ENCODE measurements around the gene SAE1. TPM values are rescaled to one million over a fixed set of nuclear protein-coding genes. Genes with fewer than 3 reads are reported as not detected.

Gene SAE1
- total and polyA plus RNA-seq, 12 donors = 19.0 to 77.6 (median 49.7) TPM

GRCh38 chr19:47142779-47143178 lies 12.1 kb downstream of the SAE1 start:
- Histone ChIP-seq H3K4me3 (no peak overlapping the region), H3K9me3 (replicated peaks in 1 of 3) (no peaks in the 10 kb centered on the region), H3K27me3 (no peaks in the 10 kb centered on the region), H3K27ac (no peak overlapping the region), H3K36me3 (replicated peaks in 1 of 2) (peaks cover 0 to 33% of the 10 kb centered on the region in 2 donors), H3K4me1 (replicated peaks in 1 of 2) (peaks cover 7 to 12% of the 10 kb centered on the region in 2 donors)
- 89 to 99% (median 90%) methylated on average over 5 of the region's 5 CpGs for WGBS, 4 donors
- TF ChIP-seq CTCF (IDR thresholded peaks at IDR 0.05) = no peak
- no peak for TF ChIP-seq POLR2A (IDR thresholded peaks at IDR 0.05)
- intact Hi-C loops (cut with DNase I) = no loop called here
- no peak for DNase-seq

GRCh38 chr19:47143322-47144073 lies 12.9 kb downstream of the SAE1 start:
- no peak for TF ChIP-seq POLR2A (IDR thresholded peaks at IDR 0.05)
- no peak for TF ChIP-seq CTCF (IDR thresholded peaks at IDR 0.05)
- Histone ChIP-seq H3K27me3 (no peaks in the 10 kb centered on the region), H3K4me1 (replicated peaks in 1 of 2) (peaks cover 7 to 12% of the 10 kb centered on the region in 2 donors), H3K27ac (no peak overlapping the region), H3K36me3 (replicated peaks in 1 of 2) (peaks cover 0 to 33% of the 10 kb centered on the region in 2 donors), H3K4me3 (no peak overlapping the region), H3K9me3 (replicated peaks in 1 of 3) (no peaks in the 10 kb centered on the region)
- WGBS, 4 donors = 84 to 90% (median 86%) methylated on average over 9 to 11 of the region's 11 CpGs
- intact Hi-C loops (cut with DNase I) = no loop called here
- no peak for DNase-seq

DNA sequence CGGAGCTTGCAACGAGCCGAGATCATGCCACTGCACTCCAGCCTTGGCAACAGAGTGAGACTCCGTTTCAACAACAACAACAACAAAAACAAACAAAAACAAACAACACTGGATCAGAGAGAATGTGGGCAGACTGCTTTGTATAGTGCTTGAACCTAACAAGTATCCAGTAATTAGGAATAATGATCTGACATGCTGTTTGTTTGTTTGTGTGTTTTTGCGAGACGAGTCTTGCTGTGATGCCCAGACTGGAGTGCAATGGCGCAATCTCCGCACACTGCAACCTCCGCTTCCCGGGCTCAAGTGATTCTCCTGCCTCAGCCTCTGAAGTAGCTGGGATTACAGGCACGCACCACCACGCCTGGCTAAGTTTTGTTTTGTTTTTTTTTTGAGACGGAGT lies 14.0 kb downstream of the SAE1 start:
- TF ChIP-seq CTCF (IDR thresholded peaks at IDR 0.05) = no peak
- H3K4me1 ChIP-seq (replicated peaks in 1 of 2) = peaks cover 7 to 12% of the 10 kb centered on the region in 2 donors
- H3K9me3 ChIP-seq (replicated peaks in 1 of 3) = no peaks in the 10 kb centered on the region
- 89 to 93% (median 92%) methylated on average over 13 of the region's 13 CpGs for WGBS, 4 donors
- H3K4me3 ChIP-seq = no peak overlapping the region
- no peak overlapping the region for H3K27ac ChIP-seq
- DNase-seq = no peak
- no peaks in the 10 kb centered on the region for H3K27me3 ChIP-seq
- H3K36me3 ChIP-seq (replicated peaks in 1 of 2) = peaks cover 0 to 33% of the 10 kb centered on the region in 2 donors
- intact Hi-C loops (cut with DNase I) = loop anchor here in 1 of 2 donors (5.0 kb wide), 2 partner anchors 63 to 103 kb away; no protein-coding TSS in a partner anchor

- Histone ChIP-seq H3K4me3 (no peak overlapping the region), H3K27me3 (no peaks in the 10 kb centered on the region), H3K9me3 (replicated peaks in 1 of 3) (no peaks in the 10 kb centered on the region), H3K4me1 (replicated peaks in 1 of 2) (peaks cover 7 to 12% of the 10 kb centered on the region in 2 donors), H3K36me3 (replicated peaks in 1 of 2) (peaks cover 0 to 41% of the 10 kb centered on the region in 2 donors), H3K27ac (no peak overlapping the region)
- intact Hi-C loops (cut with DNase I) = loop anchor here in 1 of 2 donors (5.0 kb wide), 2 partner anchors 61 to 101 kb away; no protein-coding TSS in a partner anchor
- no peak for DNase-seq
- no peak for TF ChIP-seq CTCF (IDR thresholded peaks at IDR 0.05)
- no peak for TF ChIP-seq POLR2A (IDR thresholded peaks at IDR 0.05)
- 83 to 90% (median 86%) methylated on average over 5 of the region's 5 CpGs for WGBS, 4 donors
Observed at GRCh38 chr19:47145639-47146486, 15.2 kb downstream of the SAE1 start.
